HL-60 (cell line): ENCODE data around the gene SMAD9.

Source experiments
- DNase-seq, 2 experiments: peaks; one replicate each; pipeline ENCODE4 v3.0.0-alpha.2; 2010 to 2020; ENCODE audit warnings: low read depth in 1 of 2, low spot score in 1 of 2
- H3K27ac ChIP-seq: fragments of 250-450 bp; sonication (Bioruptor Pico); replicated peaks from 2 replicates; pipeline ENCODE4 v1.5.1; 2020; ENCODE audit warnings: mild to moderate bottlenecking, moderate library complexity
- H3K27me3 ChIP-seq: fragments of 250-450 bp; sonication (Bioruptor Pico); 2 replicates; pipeline ENCODE4 v1.5.1; 2021; ENCODE audit warnings: mild to moderate bottlenecking, moderate library complexity; ENCODE audit not compliant: insufficient read depth, poor library complexity, severe bottlenecking
- H3K4me3 ChIP-seq: replicated peaks from 2 replicates; pipeline ENCODE4 v1.5.1; 2011; ENCODE audit warnings: mild to moderate bottlenecking, control low read depth, low read length; ENCODE audit not compliant: insufficient read depth
- GABPA ChIP-seq: IDR thresholded peaks from 2 replicates; pipeline ENCODE4 v1.6.1; 2012; ENCODE audit warnings: low read depth
- POLR2AphosphoS5 ChIP-seq: IDR thresholded peaks from 2 replicates; pipeline ENCODE4 v1.6.1; 2012; ENCODE audit warnings: low read depth
- SPI1 ChIP-seq: IDR thresholded peaks from 2 replicates; pipeline ENCODE4 v1.6.1; 2012; ENCODE audit warnings: low read depth, mild to moderate bottlenecking, borderline replicate concordance
- TF ChIP-seq, protein P1 (sequence below): IDR thresholded peaks from one replicate; pipeline ENCODE4 v1.5.1; 2011; ENCODE audit warnings: low read length, control low read depth, inconsistent platforms; ENCODE audit not compliant: insufficient read depth
- TF ChIP-seq, protein P2 (sequence below): IDR thresholded peaks from 2 replicates; pipeline ENCODE4 v1.6.1; 2012; ENCODE audit warnings: low read depth; ENCODE audit not compliant: insufficient replicate concordance

The SMAD9 gene

DNA sequence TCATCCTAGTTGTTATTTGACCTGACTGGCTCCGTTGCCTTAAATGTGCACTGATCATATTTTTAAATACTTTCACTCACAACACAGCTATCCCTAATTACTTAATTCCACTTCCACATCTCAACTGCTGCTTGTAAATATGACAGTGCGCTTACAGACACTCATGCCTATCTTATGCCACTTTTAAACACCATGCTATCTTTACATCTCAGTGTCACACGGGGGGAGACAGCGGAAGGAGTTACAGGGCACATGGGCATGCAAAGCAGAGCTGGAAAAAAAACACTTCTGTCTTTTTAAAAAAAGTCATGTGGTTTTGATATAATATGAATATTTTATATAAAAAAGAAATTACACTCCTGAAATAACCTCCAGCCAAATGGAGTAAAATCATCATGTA lies 44.1 kb downstream of the SMAD9 start:
- Histone ChIP-seq H3K27ac (no peak overlapping the region), H3K27me3 (no peaks in the 10 kb centered on the region), H3K4me3 (no peak overlapping the region)
- DNase-seq: no peak
- TF ChIP-seq POLR2AphosphoS5 (no peak), GABPA (no peak), SPI1 (no peak)
- TF ChIP-seq, protein P1, sequence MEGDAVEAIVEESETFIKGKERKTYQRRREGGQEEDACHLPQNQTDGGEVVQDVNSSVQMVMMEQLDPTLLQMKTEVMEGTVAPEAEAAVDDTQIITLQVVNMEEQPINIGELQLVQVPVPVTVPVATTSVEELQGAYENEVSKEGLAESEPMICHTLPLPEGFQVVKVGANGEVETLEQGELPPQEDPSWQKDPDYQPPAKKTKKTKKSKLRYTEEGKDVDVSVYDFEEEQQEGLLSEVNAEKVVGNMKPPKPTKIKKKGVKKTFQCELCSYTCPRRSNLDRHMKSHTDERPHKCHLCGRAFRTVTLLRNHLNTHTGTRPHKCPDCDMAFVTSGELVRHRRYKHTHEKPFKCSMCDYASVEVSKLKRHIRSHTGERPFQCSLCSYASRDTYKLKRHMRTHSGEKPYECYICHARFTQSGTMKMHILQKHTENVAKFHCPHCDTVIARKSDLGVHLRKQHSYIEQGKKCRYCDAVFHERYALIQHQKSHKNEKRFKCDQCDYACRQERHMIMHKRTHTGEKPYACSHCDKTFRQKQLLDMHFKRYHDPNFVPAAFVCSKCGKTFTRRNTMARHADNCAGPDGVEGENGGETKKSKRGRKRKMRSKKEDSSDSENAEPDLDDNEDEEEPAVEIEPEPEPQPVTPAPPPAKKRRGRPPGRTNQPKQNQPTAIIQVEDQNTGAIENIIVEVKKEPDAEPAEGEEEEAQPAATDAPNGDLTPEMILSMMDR: no peak
- TF ChIP-seq, protein P2, sequence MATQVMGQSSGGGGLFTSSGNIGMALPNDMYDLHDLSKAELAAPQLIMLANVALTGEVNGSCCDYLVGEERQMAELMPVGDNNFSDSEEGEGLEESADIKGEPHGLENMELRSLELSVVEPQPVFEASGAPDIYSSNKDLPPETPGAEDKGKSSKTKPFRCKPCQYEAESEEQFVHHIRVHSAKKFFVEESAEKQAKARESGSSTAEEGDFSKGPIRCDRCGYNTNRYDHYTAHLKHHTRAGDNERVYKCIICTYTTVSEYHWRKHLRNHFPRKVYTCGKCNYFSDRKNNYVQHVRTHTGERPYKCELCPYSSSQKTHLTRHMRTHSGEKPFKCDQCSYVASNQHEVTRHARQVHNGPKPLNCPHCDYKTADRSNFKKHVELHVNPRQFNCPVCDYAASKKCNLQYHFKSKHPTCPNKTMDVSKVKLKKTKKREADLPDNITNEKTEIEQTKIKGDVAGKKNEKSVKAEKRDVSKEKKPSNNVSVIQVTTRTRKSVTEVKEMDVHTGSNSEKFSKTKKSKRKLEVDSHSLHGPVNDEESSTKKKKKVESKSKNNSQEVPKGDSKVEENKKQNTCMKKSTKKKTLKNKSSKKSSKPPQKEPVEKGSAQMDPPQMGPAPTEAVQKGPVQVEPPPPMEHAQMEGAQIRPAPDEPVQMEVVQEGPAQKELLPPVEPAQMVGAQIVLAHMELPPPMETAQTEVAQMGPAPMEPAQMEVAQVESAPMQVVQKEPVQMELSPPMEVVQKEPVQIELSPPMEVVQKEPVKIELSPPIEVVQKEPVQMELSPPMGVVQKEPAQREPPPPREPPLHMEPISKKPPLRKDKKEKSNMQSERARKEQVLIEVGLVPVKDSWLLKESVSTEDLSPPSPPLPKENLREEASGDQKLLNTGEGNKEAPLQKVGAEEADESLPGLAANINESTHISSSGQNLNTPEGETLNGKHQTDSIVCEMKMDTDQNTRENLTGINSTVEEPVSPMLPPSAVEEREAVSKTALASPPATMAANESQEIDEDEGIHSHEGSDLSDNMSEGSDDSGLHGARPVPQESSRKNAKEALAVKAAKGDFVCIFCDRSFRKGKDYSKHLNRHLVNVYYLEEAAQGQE: no peak

DNA sequence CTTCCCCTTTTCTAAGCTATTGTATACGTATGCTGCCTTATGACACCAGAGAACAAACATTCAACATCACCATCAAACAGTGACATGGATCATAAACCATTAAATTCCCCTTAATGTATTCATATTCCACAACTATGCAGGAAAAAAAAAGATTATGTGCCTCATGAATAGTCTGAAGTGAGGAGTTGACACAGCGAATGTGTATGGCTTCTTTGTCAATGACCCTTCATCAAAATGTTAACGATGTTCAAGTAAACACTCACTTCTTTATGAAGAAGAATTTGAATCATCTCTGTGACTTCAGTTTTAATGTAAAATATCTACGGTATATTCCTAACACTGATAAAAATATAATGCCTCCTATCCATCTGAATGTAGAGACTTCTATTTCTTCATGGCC lies 44.6 kb downstream of the SMAD9 start:
- Histone ChIP-seq H3K4me3 (no peak overlapping the region), H3K27me3 (no peaks in the 10 kb centered on the region), H3K27ac (no peak overlapping the region)
- no peak for DNase-seq
- TF ChIP-seq, protein P1: no peak
- TF ChIP-seq, protein P2: no peak
- no peak for TF ChIP-seq SPI1

DNA sequence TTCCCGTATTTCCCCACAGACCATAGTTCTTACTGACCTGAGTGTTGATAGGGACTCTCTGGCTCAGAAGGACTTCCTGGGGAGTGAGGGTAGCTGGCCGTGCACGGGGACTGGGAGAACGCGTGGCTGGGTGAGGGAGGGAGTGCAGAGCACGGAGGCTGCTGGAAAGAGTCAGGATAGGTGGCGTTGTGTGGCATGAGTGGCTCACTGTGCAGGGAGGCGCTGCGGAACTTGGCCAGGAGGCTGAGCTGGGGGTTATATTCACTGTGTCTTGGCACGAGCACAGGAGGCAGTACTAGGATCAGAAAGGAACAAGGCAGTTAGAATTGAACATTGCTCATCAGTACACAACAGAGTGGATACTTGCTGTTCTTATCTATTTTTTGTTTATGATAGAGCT lies 47.4 kb downstream of the SMAD9 start:
- no peak for DNase-seq
- no peak for TF ChIP-seq POLR2AphosphoS5
- TF ChIP-seq, protein P2: no peak
- TF ChIP-seq, protein P1: no peak
- no peak for TF ChIP-seq SPI1
- TF ChIP-seq GABPA: no peak
- no peak overlapping the region for H3K4me3 ChIP-seq
- no peaks in the 10 kb centered on the region for H3K27me3 ChIP-seq
- H3K27ac ChIP-seq: no peak overlapping the region
